RWPE1 (cell line): Measurements from ENCODE around the gene CMC1.

Source experiments
- CTCF ChIA-PET: fragments of 350-600 bp; sonication (Branson Sonifier 250); formaldehyde crosslinking; extraction: SDS; loops from one replicate; lab custom pipeline; 2021; lab: Yijun Ruan, JAX
- POLR2A ChIA-PET: fragments of 400-600 bp; formaldehyde crosslinking; extraction: SDS; loops from one replicate; lab custom pipeline; 2020; ENCODE audit warnings: antibody characterized with exemption; ENCODE audit not compliant: low non-redundant PET; lab: Yijun Ruan, JAX
- DNase-seq: peaks from one replicate; pipeline ENCODE4 v3.0.0; 2012; ENCODE audit warnings: low spot score
- H3K27ac ChIP-seq: fragments of 450-650 bp; 2 replicates; pipeline ENCODE4 v1.5.1; 2017
- TF ChIP-seq, protein P1 (sequence below): fragments of 450-650 bp; conservative IDR thresholded peaks from 2 replicates; pipeline ENCODE4 v1.5.1; 2017; ENCODE audit warnings: low read depth, mild to moderate bottlenecking

The CMC1 gene

DNA sequence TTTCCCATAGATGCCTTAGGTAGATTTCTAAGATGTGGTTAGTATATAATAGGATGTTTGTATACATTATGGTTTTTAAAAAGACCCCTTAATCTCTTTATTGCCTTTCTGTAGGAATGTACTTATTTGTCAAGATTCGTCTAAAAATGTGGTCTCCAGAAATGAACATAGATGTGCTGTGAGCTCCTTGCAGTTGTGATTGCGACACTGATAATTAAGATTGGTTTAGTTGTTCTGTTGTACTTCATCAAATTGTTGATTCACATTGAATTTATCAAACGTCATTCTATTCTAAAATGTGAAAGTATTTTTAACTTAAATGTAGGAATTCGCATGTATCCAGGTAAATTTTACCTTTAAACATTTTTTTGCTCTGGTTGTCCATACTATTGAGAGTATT lies 51.2 kb downstream of the CMC1 start:
- POLR2A ChIA-PET, result no interaction called here

DNA sequence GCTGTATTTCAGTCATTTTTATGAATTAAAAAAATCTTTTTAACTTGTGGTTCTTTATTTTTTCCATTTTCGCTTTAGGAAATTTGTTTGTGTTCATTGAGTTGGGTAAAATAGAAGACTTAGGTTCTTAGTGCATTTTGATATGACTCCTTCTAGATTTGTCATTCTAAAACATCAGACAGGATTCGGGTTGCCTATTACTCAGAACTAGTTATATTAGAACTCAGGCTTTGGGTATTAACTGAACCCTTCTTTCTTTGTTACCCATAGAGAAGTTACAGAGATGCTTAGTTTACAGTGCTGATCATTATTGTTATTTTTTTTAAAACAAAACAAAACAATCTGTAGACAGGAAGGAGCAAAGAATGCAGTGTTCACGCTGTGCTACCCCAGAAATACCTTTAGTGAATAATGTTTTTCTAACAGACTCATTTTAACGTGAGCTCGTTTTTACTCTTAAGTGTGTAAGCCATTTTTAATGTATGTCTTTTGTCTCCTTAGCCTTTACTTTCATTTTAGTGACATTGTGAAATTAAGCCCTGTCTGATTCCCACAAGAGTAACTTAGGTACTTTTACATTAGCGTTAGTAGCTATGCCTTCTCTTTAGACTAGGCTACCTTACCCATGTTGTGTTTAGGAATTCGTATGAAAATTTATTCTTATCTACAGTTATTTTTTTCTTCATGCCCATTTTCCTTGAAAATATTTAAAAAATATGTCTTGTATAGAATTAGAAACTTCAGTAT lies 53.4 kb downstream of the CMC1 start:
- ChIA-PET CTCF (no interaction called here), POLR2A (no interaction called here)
- H3K27ac ChIP-seq, result no peak overlapping the region
- DNase-seq, result no peak
- TF ChIP-seq, protein P1, sequence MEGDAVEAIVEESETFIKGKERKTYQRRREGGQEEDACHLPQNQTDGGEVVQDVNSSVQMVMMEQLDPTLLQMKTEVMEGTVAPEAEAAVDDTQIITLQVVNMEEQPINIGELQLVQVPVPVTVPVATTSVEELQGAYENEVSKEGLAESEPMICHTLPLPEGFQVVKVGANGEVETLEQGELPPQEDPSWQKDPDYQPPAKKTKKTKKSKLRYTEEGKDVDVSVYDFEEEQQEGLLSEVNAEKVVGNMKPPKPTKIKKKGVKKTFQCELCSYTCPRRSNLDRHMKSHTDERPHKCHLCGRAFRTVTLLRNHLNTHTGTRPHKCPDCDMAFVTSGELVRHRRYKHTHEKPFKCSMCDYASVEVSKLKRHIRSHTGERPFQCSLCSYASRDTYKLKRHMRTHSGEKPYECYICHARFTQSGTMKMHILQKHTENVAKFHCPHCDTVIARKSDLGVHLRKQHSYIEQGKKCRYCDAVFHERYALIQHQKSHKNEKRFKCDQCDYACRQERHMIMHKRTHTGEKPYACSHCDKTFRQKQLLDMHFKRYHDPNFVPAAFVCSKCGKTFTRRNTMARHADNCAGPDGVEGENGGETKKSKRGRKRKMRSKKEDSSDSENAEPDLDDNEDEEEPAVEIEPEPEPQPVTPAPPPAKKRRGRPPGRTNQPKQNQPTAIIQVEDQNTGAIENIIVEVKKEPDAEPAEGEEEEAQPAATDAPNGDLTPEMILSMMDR, result no peak

More for the DNA sequence above, 51.2 kb downstream of the CMC1 start:
- H3K27ac ChIP-seq, result no peak overlapping the region
- DNase-seq, result no peak
- TF ChIP-seq, protein P1, result no peak
- CTCF ChIA-PET, result no interaction called here

DNA sequence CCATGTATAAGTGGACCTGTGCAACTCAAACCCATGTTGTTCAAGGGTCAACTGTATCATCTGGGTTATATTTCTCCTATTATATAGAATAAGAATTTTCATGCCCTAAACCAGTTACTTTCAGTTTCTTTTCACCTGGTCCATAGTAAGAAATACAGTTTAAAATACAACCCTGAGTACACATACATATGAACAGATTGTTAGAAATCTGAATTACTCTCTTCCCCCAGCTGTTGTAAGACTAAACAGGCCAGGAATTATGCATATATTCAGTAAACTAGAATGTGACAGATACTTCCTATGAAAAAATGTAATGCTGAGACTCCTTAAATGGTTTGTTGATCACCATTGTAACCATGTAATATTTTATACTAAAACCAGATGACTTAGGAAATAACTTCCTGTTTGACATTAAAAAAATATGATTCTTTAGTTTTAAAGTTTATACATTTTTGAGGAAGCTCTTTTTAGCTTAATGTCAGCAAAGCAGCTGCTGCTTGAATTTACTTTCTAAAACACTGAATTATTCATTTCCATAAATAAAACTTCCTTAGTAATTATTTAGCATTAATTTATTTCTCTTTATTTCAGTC lies 54.6 kb downstream of the CMC1 start:
- no peak for DNase-seq
- H3K27ac ChIP-seq, result no peak overlapping the region
- TF ChIP-seq, protein P1, result no peak
- ChIA-PET CTCF (no interaction called here), POLR2A (no interaction called here)

DNA sequence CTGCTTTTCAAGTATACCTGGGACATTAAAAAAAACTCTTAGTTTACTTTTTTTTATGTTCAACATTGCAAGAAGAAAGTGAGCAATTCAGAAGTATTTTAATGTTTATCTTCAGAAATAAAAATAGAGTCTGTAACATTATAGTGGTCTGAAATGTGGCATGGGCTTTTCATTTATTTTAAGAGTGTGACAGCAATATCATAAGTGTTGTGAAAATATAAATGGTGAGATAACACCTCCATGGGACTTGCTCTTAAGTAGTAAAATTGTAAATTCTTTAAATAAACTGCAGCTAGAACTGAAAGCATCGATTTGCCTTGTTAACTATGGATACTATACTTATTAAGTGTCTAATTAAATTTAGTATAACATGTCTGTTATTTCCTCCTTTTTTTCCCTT lies 58.3 kb downstream of the CMC1 start:
- DNase-seq, result no peak
- POLR2A ChIA-PET, result no interaction called here
- CTCF ChIA-PET, result no interaction called here
- H3K27ac ChIP-seq, result no peak overlapping the region
- TF ChIP-seq, protein P1, result no peak

DNA sequence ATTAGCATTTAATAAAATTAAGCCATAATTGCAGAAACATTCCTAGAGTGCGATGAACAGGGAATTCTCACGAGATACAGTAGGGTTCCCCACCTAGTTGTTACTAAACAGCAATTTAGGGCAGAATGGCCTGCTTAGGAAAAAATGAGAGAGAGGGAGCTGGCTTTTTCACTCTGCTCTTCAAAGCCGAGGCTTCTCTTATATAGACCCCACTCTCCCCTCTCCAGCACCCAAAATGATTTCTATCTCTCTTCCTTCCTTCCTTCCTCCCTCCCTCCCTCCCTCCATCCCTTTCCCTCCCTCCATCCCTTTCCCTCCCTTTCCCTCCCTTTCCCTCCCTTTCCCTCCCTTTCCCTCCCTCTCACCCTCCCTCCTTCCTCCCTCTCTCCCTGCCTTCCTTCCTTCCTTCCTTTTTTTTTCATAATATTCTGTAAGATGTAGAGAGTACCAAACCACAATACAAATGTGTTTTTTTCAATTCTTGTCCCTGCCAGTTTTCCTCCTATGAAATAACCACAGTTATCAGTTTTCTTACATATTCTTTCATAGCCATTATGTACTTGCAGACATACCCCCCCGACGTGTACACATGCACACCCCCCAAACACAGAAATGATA lies 59.0 kb downstream of the CMC1 start:
- no peak overlapping the region for H3K27ac ChIP-seq
- TF ChIP-seq, protein P1, result no peak
- no peak for DNase-seq
- CTCF ChIA-PET, result no interaction called here
- POLR2A ChIA-PET, result no interaction called here

DNA sequence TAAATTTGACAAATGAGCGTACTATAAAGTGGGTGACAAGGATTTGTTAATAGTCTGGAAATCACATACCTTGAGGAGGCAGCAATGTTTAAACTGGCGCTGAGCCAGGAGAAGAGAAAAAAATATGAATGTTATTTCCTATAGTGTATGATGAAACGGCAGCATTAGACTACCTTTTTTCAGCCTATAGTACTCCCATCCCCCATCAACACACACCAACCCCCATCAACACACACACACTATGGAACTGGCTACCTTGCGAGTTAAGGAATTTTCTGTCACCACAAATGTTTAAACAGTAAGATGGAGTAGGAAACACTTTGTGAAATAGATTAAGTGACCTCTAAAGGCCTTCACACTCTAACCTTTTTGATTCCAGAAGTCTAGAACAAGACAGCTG lies 60.3 kb downstream of the CMC1 start:
- TF ChIP-seq, protein P1, result no peak
- CTCF ChIA-PET, result no interaction called here
- POLR2A ChIA-PET, result no interaction called here
- no peak overlapping the region for H3K27ac ChIP-seq
- DNase-seq, result no peak
